C1 segment of cervical spinal cord (tissue), 14 donors: Measurements from ENCODE around the gene SGMS2.

Source experiments
- DNase-seq, 14 donors: peaks; one replicate each; lab custom pipeline; 2025; lab: John Stamatoyannopoulos, UW

SGMS2 gene

DNA sequence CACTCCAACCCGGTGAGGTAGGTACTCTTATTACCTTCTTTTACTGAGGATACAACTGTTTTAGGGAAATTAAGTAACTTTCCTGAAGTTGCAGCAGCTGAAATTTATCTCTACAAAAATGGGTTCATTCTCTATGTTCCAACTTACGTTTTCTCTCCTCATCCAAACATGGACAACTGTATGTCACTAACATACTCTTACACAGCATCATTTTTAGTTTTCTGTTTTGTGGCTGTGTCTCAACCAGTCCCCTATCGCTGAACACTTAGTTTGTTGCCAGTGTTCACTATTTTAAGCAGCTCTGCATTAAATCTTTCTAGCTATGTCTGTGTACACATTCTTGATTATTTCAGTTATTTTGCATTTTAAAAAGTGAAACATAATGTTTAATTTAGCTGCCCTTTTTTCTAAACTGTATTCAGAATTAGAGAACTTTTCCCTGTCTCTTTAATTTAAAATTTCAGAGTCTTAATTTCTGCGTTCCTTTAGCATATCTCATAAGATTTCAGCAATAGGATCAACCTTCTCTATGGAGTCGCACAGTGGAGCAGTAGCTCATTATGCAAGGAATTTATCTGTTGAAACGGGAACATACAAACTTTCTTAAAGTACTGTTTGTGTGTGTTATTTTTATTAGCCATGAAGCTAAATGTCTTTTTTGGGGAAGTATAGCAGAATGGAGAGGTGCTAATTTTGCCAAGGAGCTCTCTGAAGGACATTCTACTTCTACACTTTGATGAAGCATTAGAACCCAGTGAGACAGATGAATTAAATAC is 3.8 kb downstream of the SGMS2 start:
- no peak for DNase-seq

DNA sequence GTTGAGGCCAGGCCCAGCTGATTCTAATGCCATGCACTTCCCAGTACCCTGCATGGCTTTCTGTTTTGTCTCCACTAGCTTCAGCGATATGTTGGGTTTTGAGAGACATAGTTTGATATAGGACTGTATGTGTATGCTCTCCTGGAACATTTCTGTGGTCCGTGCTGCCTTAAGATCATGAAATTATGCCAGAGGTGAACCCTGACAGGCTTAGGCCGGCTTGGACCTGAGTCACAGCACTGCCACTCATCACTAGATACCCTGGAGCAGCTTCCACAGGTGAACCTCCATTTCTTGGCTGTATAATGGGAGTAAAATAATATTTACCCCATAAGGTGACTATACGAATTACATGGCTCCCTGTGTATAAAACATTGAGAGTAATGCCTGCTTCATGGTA is 6.4 kb downstream of the SGMS2 start:
- no peak for DNase-seq

DNA sequence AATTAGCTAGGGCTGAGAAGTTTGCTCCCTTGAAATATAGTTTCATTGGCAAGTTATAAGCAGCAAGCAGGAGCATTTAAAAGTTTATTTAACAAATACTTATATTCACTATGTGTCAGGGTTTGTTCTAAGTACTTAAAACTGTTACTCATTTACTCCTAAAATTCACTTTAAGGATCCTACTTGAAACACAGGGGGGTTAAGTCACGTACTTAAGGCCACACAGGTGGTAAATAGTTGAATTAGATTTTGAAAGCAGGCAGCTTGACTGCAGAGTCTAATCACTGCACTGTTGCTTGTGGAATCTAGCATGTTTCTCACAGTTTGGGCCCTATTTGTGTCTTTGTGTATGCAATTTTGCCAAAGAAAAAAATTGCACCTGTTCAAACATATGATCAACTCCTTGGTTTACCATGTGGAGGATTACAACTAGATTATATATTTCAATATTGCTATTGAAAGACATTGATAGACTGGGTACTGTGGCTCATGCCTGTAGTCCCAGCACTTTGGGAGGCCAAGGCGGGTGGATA is 7.6 kb downstream of the SGMS2 start:
- DNase-seq = no peak

DNA sequence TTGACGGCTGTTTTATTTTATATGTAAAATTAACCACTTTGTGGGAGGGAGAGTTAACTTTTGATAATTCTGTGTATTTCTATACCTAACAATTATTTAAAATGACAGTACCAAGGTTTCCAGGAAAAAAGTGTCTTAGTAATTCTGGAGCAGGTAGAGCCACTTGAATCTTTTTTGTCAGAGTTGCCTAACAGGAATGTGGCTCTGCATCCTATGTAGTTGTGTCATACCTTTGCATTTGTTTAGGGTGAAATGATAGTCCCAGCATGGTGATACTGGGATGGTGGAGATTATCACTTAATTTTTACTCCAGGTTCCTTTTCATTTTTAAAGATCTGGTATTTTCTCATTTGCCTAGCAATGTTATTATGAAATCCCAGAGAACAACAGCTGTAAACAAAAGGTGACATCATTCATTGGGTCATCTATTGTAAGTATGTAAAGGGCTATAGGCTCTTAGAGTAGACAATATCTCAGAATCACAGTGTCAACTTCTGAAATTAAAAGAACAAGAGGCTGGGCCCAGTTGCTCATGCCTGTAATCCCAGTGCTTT is 9.6 kb downstream of the SGMS2 start:
- DNase-seq = no peak

DNA sequence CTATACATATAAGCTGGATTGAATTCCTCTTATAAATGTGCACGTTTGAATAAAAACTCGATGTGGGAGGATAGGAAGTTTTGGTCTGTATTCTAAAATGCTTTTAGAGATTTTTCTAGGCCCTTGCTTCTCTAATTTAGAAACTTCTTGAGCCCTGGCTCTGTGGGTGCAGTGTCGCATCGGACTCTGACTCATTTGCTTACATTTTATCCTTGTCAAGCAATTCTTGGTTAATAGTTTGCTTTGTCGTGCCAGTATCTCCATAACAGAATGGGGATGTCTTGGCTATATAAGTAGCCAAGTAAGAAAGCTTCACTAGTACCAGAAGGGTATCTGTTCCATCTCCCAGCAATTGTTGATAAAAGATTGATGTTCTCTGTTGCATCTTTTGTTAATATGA is 10.7 kb downstream of the SGMS2 start:
- DNase-seq = no peak

DNA sequence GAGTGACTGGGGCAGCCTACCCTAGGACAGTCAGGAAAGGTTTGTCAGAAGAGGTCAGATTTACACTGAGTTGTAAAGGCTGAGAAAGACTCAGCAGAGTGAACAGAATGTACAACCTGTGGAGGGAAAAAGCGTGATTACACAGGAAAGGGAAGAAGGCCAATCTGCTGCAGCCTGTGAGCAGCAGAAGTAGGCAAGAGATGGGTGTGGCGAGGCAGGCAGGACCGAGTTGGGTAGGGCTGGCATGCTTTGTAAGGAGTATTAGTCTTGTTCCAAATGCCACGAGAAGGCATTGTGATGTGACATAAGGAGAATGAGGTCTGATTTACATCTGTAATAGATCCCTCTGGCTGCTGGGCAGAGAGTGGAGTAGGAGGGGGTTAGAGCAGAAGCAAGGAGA is 12.6 kb downstream of the SGMS2 start:
- DNase-seq = no peak

DNA sequence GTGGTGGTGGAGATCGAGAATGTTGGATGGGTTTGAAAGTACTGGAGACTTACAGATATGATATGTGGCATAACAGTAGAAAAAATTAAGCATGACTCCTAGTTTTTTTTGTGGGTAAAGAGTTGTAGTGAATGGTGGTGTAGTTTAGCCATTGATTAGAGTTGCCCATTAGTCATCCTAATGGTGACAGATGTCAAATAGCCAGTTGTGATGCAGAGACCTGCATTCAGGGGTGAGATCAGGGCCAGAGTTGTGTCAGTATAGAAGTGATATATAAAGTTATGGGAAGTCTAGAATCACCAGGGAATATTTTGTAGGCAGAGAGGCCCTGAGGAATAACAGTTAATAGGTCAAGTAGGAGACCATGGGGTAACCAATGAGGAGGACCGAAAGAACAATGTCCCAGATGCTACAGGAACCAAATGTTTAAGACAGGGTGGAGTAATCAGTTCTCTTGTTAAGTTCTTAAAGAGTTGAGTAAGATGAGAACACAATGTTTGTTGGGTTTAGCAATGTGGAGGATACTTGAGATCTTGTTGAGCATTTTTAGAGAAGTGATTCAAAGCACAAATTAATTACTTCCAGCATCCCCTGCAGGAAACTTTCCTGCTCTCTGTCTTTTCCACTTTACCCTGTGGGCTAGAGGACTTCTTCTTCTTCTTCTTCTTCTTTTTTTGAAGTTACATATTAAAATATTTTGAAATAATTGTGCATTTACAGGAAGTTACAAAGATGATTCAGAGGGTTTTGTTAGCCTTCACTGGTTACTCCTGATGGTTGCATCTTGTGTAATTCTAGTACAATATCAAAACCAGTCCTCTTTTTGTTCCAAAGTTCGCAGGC is 13.3 kb downstream of the SGMS2 start:
- DNase-seq = no peak

DNA sequence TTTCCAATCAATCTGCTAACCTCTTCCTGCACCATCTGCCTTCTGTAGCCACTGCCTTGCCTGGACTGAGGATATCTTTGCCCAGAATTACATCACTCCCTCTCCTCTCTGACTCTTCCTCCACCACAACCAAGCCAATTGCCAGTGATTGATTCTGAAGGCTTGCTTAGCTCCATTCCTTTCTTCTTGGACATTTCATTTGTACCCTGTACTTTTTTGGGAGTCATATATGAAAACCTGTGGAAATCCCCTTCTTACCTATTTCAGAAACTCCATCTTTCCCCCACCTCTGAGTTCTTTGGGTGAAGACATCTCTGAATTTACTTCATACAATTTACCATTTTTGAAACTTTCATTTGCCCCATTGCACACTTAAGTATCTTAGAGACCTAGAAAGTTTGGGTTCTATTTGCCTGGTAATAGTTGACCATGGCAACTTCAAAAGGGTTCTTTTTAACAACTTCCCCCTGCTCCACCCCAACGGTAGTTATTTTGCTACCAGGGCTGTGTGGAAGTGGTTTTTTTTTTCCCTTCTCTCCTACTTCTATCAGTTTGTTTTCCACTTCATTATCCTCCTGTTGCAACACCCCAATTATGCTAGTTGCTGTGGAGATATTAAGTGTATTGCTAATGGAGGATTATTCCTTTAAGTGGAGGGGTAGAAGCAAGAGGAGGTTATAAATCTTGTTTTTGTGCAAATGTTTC is 14.3 kb downstream of the SGMS2 start:
- DNase-seq = no peak

DNA sequence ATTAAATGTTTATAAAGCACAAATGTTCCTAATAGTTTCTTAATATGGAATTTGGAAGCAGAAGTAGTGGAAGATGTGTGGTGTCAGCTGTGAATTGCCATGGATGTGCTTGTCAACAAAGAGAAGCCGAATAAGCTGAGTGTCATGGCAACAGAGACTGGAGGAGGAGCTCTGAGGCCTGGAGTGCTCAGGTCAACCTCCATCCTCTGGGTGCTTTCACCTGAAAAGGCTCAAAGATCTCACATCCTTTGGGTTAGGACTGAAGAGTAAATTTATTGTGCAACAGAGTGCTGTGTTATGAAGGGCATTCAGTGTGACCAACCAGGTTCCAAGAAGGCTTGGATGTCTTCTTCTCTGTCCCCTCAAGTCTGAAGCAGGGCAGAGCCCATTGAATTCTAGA is 18.7 kb downstream of the SGMS2 start:
- no peak for DNase-seq

DNA sequence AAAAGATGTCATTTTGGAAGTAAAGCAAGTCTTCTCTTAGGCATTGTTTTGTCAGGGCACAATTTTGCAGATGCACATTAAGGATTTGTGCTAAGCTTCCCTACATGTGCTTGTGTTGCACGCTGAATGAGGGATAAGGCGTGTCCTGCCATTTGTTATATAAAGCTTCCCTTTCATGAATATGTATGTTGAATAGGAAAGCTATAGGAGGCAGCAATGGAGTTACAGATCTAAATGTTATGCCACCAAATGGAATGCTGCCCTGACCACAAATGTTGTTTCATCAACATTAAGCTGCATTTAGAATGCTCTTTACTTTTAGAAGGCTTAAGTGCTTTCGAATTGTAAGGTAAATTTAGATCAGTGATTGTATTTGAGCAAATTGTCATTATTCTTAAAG is 20.9 kb downstream of the SGMS2 start:
- no peak for DNase-seq

DNA sequence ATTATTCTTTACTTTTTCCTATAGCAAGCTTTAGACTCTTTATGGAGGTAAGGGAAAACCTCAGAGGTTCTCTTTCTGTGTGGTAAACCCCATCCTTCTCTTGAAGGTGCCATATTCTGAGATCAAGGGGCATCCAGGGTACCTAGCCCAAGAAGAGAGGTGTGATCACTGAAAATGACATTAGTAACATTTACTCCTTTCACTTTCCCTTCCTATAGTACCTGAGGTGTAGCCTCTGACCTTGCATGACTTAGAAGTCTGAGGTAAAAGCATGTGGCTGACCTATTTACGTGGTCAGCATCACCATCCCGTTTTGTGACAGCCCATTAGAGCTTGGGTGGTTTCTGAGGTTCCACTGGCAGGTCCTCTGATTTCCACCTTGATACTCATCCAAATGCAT is 25.7 kb downstream of the SGMS2 start:
- no peak for DNase-seq

DNA sequence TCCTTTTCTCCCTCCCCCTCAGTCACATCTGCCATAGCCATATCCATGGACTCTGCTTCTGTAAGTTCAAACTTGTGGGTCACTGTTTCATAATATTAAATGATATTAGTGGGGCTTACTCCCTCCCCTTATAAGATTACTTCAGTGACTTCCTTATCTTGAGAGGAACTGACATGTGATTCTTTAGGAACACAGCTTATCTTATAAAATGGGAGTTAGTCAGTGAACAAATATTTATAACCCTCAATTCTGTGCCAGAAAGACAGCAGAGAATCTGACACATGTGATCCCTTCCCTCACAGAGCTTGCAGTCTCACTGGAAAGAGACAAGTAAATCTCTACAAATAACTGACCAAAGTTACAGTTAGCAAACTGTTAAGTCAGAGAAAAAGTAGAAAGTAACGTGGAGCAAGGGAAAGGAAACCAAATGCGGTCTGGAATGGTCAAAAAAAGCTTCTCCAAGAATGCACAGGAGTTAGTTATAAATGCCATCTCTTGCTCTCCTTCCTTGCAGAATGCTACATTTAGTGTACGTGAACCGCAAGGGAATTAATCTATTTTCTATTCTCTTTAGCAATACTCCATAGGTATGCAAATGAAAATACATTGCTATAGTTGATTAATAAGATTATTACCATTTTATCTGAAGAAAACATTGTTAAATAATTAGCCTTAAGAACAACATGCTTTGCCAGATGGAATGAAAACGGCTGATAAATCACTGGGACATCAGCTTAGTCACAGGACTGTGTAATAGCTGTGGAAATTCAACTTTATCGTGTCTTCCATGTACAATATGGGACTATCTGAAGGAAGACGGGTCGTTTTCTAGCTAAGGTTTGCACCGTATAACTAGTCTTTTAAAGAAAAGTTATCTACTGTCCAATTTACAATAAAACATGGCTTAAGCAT is 29.0 kb downstream of the SGMS2 start:
- DNase-seq = no peak

DNA sequence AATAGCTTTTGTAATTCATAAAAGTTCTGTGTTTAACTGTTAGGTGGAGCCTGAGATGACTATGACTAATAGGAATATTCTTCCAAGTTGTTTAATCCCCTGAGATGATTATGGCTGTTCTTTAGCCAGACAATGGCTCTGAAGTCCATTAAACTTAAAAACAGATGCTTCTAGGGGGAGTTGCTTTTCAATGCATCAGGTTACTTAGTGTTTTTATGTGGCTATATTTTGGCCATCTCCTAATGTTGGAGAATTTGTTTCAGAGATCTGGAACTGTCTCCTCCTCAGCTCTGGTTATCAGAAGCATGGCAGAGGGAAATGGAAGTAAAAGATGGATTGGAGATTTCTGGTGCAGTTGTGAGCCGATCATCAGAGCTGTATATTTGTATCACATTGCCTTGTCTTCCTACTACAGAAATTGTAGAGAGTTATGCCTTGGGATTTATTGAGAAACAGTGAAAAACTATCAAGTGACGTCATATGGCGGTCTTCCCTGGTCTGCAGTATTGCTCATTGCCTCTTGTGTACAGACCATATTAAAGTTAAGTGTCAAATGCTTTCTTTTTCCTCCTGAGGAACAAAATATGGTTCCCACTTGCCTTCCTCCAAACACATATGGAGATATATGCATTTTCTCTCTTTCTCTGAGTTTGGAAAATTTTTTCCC is 29.8 kb downstream of the SGMS2 start:
- DNase-seq = no peak

DNA sequence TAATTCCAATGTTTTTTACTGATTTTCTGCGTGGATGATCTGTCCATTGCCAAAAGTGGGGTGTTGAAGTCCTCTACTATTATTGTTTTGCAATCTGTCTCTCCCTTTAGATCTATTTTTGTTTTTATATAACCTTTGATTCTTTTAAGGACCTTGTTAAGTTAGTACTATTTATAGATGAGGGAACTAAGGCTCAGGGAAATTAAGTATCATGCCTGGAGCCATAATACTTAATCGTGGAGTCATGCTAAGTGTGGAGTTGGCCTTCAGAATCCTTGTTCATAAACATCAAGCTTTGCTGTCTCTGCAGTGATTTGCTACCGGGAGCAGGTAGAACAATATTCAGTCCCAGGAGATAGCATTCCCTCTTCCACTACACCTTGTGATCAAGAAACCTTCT is 31.0 kb downstream of the SGMS2 start:
- no peak for DNase-seq

DNA sequence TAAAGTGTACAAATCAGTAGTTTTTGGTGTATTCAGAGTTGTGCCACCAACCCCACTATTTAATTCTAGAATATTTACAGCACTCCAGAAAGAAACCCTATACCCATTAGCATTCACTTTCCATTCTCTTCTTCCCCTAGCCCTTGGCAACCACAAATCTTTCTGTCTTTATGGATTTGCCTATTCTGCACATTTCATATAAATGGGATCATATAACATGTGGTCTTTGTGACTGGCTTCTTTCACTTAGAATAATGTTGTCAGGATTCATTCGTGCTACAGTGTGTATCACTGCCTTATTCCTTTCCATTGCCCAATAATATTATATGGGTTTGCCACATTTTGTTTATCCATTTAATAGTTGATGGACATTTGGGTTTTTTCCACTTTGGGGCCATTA is 32.2 kb downstream of the SGMS2 start:
- no peak for DNase-seq

DNA sequence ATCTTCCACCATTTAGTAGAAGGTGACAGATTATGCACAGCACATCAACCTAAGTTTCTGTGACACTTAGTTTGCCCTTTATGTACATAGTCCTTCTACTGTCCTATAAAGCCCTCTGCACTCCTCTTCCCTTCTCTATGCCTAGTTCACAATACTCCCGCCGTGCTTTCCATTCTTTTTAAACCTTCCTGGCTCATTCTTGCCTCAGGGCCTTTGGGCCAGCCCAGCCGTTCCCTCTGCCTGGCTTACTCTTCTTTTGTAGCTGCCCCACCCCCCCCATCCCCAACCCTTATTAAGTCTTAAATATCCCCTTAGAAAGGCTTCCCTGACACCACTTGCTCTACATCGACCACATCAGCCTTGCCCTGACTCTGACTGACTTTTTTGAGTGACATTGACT is 33.0 kb downstream of the SGMS2 start:
- no peak for DNase-seq

DNA sequence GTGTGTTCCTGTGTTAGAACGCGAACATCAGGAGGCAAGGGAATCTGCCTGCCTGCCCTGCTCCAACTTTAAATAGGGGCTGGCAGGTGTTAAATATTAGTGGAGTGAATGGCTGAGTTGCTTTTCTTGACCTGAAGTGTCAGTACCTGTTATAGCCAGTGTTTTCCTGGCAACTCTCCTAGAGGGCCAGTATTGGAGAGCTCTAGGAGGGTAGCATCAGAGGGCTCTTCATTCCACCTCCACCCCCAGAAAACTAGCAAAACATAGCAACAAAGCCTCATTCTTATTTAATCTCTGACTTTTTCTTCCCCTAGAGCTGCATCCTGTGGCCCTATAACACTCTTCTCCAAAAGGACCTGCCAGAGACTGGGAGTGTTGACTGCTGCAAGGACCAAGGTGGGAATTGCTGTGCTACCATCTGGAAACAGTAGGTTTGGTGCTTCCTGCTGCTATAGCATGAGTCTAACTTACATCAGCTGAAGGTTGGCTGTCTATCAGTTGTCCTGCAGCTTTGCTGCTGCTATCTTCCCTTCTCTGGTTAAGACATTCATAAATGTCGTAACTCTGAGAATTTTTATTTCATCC is 33.5 kb downstream of the SGMS2 start:
- no peak for DNase-seq

DNA sequence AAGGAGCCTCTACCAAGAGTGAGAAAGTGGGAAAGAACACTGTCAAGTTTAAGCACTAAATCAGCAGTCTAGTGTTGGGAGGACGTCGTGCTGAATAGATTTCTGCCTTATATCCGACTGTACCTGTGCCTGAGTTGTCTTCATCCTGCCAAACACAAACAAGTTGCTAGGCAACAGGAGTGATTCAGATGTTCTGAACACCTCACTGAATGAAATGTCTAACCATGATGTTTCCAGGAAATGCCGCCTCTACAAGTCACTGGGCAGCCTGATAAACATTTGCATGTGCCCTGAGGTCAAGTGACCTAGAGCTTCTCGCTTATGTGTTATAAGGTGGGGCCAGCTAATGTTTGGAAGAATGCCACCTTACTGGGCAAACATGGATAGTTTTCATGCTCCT is 37.9 kb downstream of the SGMS2 start:
- no peak for DNase-seq

DNA sequence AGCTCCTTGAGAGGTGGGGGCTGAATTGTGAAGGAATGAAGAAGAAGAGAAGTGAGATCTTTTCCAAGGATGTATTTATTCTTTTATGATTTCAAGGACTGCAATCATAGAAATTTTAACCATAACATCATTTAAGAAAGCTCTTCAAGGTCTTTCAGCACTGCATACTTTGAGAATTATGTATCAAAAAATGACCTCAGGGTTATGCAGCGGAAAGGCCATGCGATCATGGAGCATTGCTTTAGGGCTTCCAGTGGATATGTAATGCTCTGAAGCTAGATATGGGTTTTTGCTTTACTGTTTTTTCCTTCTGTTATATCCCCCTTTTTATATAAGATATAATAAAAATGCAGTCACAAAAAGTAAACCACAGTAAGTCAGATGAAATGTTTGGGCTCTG is 38.7 kb downstream of the SGMS2 start:
- no peak for DNase-seq

DNA sequence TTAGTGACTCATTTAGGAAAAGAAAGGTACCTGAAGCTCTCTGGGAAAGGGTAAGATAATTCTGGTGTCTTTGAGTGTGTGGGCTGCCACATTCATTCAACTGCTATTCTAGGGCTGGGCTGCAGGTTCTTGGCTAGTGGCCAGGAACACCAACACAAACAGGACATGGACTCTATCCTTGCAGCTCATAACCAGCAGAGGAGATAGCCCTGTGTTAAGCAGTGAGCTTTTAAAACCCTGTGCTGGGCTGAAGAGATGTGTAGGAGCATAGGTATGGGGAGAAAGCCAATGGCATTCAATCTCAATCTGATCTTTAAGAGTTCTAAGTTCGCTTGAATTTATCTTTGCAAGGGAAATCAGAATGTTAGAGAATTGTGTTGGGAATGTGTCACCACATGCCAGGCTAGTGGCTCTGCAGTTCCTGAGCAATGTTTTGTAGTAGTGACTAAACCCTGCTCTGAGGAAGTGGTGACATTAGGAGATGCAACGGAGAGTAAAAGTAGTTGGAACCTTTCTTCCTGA is 39.2 kb downstream of the SGMS2 start:
- no peak for DNase-seq
